ENCODE results near the gene MSL2.
"Not testable (repeated sequence)": the region's sequence is repeated elsewhere in the genome, so short reads cannot be mapped to it uniquely, and the experiment has no call there.

MSL2 gene

GRCh38 chr3:136120373-136121348 is 75.5 kb downstream of the MSL2 start:
- TF ChIP-seq CTCF (conservative IDR thresholded peaks at IDR 0.05; ENCODE audit: low read length), result no peak
- no peak overlapping the region for H3K4me3 ChIP-seq (ENCODE audit: low read length)
- peak; percentile 29 for DNase-seq (ENCODE audit: low read depth)

- not testable (repeated sequence) for DNase-seq (ENCODE audit: low read depth); H3K4me3 ChIP-seq (ENCODE audit: low read length)
Measured at GRCh38 chr3:136119783-136120182, 76.4 kb downstream of the MSL2 start.

- DNase-seq (ENCODE audit: low read depth); H3K4me3 ChIP-seq (ENCODE audit: low read length): not testable (repeated sequence)
Measured at GRCh38 chr3:136119332-136119731, 76.8 kb downstream of the MSL2 start.

DNA sequence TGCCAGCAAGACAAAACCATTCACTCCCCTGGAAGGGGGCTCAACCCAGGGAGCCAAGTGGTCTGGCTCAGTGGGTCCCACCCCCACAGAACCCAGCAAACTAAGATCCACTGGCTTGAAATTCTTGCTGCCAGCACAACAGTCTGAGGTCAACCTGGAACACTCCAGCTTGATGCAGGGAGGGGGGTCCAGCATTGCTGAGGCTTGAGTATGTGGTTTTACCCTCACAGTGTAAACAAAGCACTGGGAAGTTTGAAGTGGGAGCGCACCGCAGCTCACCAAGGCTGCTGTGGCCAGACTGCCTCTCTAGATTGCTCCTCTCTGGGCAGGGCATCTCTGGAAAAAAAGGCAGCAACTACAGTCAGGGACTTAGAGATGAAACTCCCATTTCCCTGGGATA is 81.7 kb downstream of the MSL2 start:
- no peak for TF ChIP-seq CTCF (conservative IDR thresholded peaks at IDR 0.05; ENCODE audit: low read length)
- H3K4me3 ChIP-seq (ENCODE audit: low read length), result no peak overlapping the region
- no peak for DNase-seq (ENCODE audit: low read depth)

GRCh38 chr3:136110481-136110880 is 85.7 kb downstream of the MSL2 start:
- H3K4me3 ChIP-seq (ENCODE audit: low read length), result no peak overlapping the region
- DNase-seq (ENCODE audit: low read depth), result peak; percentile 17
- no peak for TF ChIP-seq CTCF (conservative IDR thresholded peaks at IDR 0.05; ENCODE audit: low read length)

GRCh38 chr3:136109499-136109898 is 86.6 kb downstream of the MSL2 start:
- no peak for TF ChIP-seq CTCF (conservative IDR thresholded peaks at IDR 0.05; ENCODE audit: low read length)

DNA sequence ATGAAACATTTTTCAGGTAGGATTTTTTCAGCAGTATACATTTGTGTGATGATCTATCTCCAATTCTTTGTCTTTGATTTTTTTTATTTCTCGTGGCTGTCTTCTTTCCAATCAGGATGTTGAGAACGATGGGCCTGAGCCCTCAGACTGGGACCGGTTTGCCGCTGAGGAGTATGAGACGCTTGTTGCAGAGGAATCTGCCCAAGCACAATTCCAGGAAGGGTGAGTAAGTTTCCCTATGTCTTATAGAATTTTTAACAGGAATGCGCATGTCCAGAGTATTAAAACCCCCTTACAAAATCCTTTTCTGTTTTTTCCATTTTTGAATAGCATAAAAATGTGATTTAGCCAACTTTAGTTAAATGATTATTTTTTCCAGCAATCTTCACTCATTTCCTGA is 90.0 kb downstream of the MSL2 start:
- no peak overlapping the region for H3K4me3 ChIP-seq (ENCODE audit: low read length)
- no peak for DNase-seq (ENCODE audit: low read depth)
- no peak for TF ChIP-seq CTCF (conservative IDR thresholded peaks at IDR 0.05; ENCODE audit: low read length)

More at GRCh38 chr3:136109499-136109898, 86.6 kb downstream of the MSL2 start:
- no peak overlapping the region for H3K4me3 ChIP-seq (ENCODE audit: low read length)
- no peak for DNase-seq (ENCODE audit: low read depth)

DNA sequence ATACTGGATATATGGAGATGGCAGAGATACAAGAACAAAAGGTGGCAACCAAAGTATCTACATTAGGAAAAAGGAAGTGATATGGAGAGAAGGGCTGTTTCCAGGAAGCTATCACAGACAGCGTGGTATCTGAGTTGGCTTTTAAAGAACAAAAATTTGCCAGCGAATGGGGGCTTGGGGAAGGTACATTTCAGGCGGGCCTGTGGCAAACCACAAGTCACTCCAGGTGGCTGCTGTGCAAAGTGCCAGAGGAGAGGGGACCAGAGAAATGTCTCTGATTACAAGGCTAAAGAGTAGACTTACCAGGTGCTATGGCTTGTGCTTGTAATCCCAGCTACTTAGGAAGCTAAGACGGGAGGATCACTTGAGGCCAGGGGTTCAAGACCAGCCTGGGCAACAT is 91.1 kb downstream of the MSL2 start:
- no peak for DNase-seq (ENCODE audit: low read depth)
- H3K4me3 ChIP-seq (ENCODE audit: low read length), result no peak overlapping the region
- TF ChIP-seq CTCF (conservative IDR thresholded peaks at IDR 0.05; ENCODE audit: low read length), result no peak

All from AG10803 (cell line).